COLO668 (cell line): ENCODE measurements around the gene PWWP2A.

ENCODE experiments used
- DNase-seq: peaks from one replicate; lab custom pipeline; 2025; ENCODE audit not compliant: unreplicated experiment; lab: John Stamatoyannopoulos, UW

PWWP2A gene

GRCh38 chr5:160133918-160134304, 14.7 kb upstream of the PWWP2A start:
- no peak for DNase-seq

- DNase-seq, result no peak
Measured at GRCh38 chr5:160133071-160133917, 14.0 kb upstream of the PWWP2A start.

GRCh38 chr5:160129841-160130240, 10.6 kb upstream of the PWWP2A start:
- DNase-seq, result no peak

- DNase-seq, result no peak
Measured at GRCh38 chr5:160128632-160129031, 9.4 kb upstream of the PWWP2A start.

GRCh38 chr5:160119905-160120266, 636 bp upstream of the PWWP2A start:
- DNase-seq, result no peak

- DNase-seq, result peak; percentile 76
Measured at GRCh38 chr5:160118349-160119141, 705 bp downstream of the PWWP2A start.

GRCh38 chr5:160116991-160117390, 2.3 kb downstream of the PWWP2A start:
- no peak for DNase-seq

GRCh38 chr5:160108124-160108523, 11.1 kb downstream of the PWWP2A start:
- DNase-seq, result no peak

GRCh38 chr5:160105686-160106360, 13.4 kb downstream of the PWWP2A start:
- no peak for DNase-seq

- DNase-seq, result no peak
Measured at GRCh38 chr5:160097991-160098390, 21.3 kb downstream of the PWWP2A start.

- DNase-seq, result no peak
Measured at GRCh38 chr5:160096178-160096577, 23.1 kb downstream of the PWWP2A start.

GRCh38 chr5:160092960-160093707, 26.1 kb downstream of the PWWP2A start:
- no peak for DNase-seq

- DNase-seq, result no peak
Measured at GRCh38 chr5:160092514-160092913, 26.7 kb downstream of the PWWP2A start.

- no peak for DNase-seq
Measured at GRCh38 chr5:160090059-160090458, 29.2 kb downstream of the PWWP2A start.

- DNase-seq, result no peak
Measured at GRCh38 chr5:160089531-160089930, 29.7 kb downstream of the PWWP2A start.

- no peak for DNase-seq
Measured at GRCh38 chr5:160088805-160089204, 30.4 kb downstream of the PWWP2A start.

- no peak for DNase-seq
Measured at GRCh38 chr5:160087199-160087598, 32.1 kb downstream of the PWWP2A start.

- no peak for DNase-seq
Measured at GRCh38 chr5:160084144-160084543, 35.1 kb downstream of the PWWP2A start.

- DNase-seq, result no peak
Measured at GRCh38 chr5:160083501-160083900, 35.7 kb downstream of the PWWP2A start.

- no peak for DNase-seq
Measured at GRCh38 chr5:160082614-160083500, 36.4 kb downstream of the PWWP2A start.
